ENCODE measurements around the gene PTGIS.

The PTGIS gene

GRCh38 chr20:49540687-49541435 is 27.1 kb downstream of the PTGIS start:
- TF ChIP-seq, protein P1, sequence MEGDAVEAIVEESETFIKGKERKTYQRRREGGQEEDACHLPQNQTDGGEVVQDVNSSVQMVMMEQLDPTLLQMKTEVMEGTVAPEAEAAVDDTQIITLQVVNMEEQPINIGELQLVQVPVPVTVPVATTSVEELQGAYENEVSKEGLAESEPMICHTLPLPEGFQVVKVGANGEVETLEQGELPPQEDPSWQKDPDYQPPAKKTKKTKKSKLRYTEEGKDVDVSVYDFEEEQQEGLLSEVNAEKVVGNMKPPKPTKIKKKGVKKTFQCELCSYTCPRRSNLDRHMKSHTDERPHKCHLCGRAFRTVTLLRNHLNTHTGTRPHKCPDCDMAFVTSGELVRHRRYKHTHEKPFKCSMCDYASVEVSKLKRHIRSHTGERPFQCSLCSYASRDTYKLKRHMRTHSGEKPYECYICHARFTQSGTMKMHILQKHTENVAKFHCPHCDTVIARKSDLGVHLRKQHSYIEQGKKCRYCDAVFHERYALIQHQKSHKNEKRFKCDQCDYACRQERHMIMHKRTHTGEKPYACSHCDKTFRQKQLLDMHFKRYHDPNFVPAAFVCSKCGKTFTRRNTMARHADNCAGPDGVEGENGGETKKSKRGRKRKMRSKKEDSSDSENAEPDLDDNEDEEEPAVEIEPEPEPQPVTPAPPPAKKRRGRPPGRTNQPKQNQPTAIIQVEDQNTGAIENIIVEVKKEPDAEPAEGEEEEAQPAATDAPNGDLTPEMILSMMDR (IDR thresholded peaks at IDR 0.05) = no peak

GRCh38 chr20:49540232-49540620 is 27.7 kb downstream of the PTGIS start:
- Histone ChIP-seq H3K4me2 (ENCODE audit: low read length) (no peak overlapping the region), H3K79me2 (no peaks in the 10 kb centered on the region), H3K27ac (no peak overlapping the region), H3K9me3 (ENCODE audit: control insufficient read depth, low read length) (no peaks in the 10 kb centered on the region), H2AFZ (no peak overlapping the region), H3K4me3 (ENCODE audit: low read depth, low read length) (no peak overlapping the region), H3K36me3 (ENCODE audit: control insufficient read depth, insufficient read depth, low read length) (no peaks in the 10 kb centered on the region), H3K9ac (no peak overlapping the region), H3K27me3 (ENCODE audit: control insufficient read depth, insufficient read depth, low read length) (no peaks in the 10 kb centered on the region), H3K4me1 (no peaks in the 10 kb centered on the region)
- TF ChIP-seq, protein P1 (IDR thresholded peaks at IDR 0.05) = no peak

More at GRCh38 chr20:49540687-49541435, 27.1 kb downstream of the PTGIS start:
- Histone ChIP-seq H3K79me2 (no peaks in the 10 kb centered on the region), H2AFZ (no peak overlapping the region), H3K4me3 (ENCODE audit: low read depth, low read length) (no peak overlapping the region), H3K27me3 (ENCODE audit: control insufficient read depth, insufficient read depth, low read length) (no peaks in the 10 kb centered on the region), H3K27ac (no peak overlapping the region), H3K4me1 (no peaks in the 10 kb centered on the region), H3K4me2 (ENCODE audit: low read length) (no peak overlapping the region), H3K9me3 (ENCODE audit: control insufficient read depth, low read length) (no peaks in the 10 kb centered on the region), H3K9ac (no peak overlapping the region), H3K36me3 (ENCODE audit: control insufficient read depth, insufficient read depth, low read length) (no peaks in the 10 kb centered on the region)

DNA sequence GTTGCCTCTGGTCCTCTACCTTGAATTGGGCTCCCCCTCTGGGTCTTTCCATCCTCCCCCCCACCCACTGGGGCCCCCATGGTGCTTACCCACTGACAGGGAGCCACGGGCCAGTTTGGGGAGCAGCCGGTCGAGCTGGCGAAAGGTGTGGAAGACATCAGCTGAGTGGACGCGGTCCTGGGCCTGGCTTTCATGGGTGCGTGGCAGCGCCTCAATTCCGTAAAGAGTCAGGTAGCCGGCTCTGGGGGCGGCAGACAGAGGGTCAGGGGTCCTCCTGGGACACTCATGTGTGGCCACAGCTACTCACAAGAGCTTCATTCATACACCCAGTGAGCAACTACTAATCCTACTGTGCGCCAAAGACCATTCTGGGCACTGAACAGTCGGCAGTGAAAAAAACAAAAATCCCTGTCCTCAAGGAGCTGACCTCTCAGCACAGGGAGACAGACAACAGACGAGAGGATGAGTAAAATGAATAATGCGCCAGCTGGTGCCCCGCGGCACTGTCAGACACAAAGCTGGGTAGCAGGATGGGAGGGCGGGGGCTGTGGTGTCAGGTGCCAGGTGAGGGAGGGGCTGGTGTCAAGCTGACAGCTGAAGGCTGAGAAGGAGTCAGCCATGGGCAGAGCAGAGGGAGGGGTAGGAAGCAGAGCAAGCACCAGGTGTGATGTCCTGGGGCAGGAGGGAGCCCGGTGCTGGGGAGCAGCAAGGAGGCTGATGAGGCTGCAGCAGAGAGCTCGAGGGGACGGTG is 28.3 kb downstream of the PTGIS start:
- Histone ChIP-seq H3K4me3 (ENCODE audit: low read depth, low read length) (no peak overlapping the region), H3K36me3 (ENCODE audit: control insufficient read depth, insufficient read depth, low read length) (no peaks in the 10 kb centered on the region), H3K79me2 (no peaks in the 10 kb centered on the region), H2AFZ (no peak overlapping the region), H3K4me2 (ENCODE audit: low read length) (no peak overlapping the region), H3K4me1 (no peaks in the 10 kb centered on the region), H3K9ac (no peak overlapping the region), H3K27me3 (ENCODE audit: control insufficient read depth, insufficient read depth, low read length) (no peaks in the 10 kb centered on the region), H3K9me3 (ENCODE audit: control insufficient read depth, low read length) (no peaks in the 10 kb centered on the region), H3K27ac (no peak overlapping the region)
- TF ChIP-seq, protein P1 (IDR thresholded peaks at IDR 0.05) = no peak

DNA sequence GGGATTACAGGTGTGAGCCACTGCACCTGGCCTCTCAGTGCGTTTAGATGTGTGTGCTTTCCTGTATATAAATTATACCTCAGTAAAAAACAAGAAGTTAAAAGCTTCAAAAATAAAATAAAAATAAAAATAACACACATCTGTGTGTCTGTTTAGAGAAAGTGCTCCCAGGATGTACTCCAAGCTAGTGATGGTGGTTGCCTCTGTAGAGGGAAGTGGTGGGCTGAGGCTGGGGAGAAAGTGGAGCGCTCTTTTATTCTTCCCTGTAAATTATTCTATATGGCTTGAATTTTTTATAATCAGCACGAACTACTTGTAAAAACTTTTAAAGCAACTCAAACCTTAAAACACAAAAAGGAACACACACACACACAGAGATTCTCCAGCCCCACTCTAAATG is 29.0 kb downstream of the PTGIS start:
- H2AFZ ChIP-seq = no peak overlapping the region
- H3K4me3 ChIP-seq (ENCODE audit: low read depth, low read length) = no peak overlapping the region
- no peaks in the 10 kb centered on the region for H3K9me3 ChIP-seq (ENCODE audit: control insufficient read depth, low read length)
- no peak overlapping the region for H3K4me2 ChIP-seq (ENCODE audit: low read length)
- H3K27ac ChIP-seq = no peak overlapping the region
- no peaks in the 10 kb centered on the region for H3K36me3 ChIP-seq (ENCODE audit: control insufficient read depth, insufficient read depth, low read length)
- no peaks in the 10 kb centered on the region for H3K4me1 ChIP-seq
- no peaks in the 10 kb centered on the region for H3K79me2 ChIP-seq
- no peaks in the 10 kb centered on the region for H3K27me3 ChIP-seq (ENCODE audit: control insufficient read depth, insufficient read depth, low read length)
- TF ChIP-seq, protein P1 (IDR thresholded peaks at IDR 0.05) = no peak
- H3K9ac ChIP-seq = no peak overlapping the region

Measured in parathyroid adenoma (tissue), 2 donors.